ENCODE measurements around the gene ATP7B. TPM values are rescaled to one million over a fixed set of nuclear protein-coding genes. Genes with fewer than 3 reads are reported as not detected.

Gene ATP7B
- total RNA-seq, 4 donors from 2014 or later: 4.6 to 12.1 (median 9.4) TPM

DNA sequence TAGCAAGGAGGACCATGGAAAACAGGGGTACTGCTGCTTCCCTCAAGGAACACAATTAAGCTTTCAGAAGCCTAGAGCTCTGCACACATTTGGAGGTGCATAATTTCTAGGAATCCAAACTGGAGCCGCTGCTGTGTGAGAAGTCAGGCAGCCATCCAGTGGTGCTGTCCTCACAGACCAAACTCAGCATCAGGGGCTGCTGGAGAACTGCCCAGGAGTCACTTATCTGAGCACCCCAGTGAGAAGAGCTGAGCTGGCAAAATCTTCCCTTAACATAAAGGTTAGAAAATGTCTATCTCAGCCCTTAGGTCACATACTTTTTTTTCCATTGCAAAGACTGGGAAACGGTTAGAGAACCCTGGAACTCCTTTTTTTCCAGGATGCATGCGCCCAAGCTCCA is 72.8 kb downstream of the ATP7B start:
- TF ChIP-seq, protein P1, sequence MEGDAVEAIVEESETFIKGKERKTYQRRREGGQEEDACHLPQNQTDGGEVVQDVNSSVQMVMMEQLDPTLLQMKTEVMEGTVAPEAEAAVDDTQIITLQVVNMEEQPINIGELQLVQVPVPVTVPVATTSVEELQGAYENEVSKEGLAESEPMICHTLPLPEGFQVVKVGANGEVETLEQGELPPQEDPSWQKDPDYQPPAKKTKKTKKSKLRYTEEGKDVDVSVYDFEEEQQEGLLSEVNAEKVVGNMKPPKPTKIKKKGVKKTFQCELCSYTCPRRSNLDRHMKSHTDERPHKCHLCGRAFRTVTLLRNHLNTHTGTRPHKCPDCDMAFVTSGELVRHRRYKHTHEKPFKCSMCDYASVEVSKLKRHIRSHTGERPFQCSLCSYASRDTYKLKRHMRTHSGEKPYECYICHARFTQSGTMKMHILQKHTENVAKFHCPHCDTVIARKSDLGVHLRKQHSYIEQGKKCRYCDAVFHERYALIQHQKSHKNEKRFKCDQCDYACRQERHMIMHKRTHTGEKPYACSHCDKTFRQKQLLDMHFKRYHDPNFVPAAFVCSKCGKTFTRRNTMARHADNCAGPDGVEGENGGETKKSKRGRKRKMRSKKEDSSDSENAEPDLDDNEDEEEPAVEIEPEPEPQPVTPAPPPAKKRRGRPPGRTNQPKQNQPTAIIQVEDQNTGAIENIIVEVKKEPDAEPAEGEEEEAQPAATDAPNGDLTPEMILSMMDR (IDR thresholded peaks at IDR 0.05; ENCODE audit: low read depth): no peak

DNA sequence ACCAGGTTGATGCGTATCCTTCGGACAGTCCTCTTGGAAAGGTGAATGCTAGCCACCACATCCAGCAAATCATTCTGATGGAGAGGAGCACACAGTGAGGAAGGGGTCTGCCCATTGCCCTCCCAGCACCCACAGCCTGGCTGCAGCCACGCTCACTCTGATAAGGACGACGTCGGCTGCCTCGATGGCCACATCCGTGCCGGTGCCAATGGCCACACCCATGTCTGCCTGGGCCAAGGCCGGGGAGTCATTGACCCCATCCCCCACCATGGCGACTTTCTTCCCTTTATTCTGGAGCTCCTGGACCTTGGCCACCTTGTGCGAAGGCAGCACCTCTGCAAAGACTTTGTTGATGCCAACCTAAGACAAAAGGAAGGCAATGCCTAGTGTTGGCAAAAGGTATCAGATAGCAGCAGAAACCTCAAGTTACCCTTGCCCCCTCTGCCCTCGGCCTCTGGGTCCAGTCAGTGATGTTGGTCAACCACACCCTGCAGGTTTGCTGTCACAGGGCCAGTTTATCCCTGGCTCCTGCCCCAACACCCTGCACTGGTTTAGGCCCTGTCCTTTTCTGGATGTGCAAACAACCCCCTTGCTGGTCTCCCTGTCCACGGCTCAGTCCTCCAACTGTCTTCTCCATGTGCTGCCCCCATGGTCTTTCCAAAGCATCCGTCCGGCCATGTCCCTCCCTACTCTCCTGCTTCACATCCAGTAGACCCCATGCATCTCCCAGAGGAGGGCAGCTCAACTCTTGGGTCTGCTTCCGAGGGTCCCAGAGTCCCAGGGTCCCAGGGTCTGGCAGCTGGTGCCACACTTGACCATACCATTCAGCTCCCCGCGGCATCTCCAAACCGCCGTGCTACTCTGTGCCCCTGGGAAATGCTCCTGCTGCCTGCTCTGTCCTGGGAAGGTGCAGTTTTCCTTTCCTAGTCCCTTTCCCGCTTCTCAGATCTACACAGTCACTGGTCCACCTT is 73.6 kb downstream of the ATP7B start:
- TF ChIP-seq, protein P1 (IDR thresholded peaks at IDR 0.05; ENCODE audit: low read depth): no peak

DNA sequence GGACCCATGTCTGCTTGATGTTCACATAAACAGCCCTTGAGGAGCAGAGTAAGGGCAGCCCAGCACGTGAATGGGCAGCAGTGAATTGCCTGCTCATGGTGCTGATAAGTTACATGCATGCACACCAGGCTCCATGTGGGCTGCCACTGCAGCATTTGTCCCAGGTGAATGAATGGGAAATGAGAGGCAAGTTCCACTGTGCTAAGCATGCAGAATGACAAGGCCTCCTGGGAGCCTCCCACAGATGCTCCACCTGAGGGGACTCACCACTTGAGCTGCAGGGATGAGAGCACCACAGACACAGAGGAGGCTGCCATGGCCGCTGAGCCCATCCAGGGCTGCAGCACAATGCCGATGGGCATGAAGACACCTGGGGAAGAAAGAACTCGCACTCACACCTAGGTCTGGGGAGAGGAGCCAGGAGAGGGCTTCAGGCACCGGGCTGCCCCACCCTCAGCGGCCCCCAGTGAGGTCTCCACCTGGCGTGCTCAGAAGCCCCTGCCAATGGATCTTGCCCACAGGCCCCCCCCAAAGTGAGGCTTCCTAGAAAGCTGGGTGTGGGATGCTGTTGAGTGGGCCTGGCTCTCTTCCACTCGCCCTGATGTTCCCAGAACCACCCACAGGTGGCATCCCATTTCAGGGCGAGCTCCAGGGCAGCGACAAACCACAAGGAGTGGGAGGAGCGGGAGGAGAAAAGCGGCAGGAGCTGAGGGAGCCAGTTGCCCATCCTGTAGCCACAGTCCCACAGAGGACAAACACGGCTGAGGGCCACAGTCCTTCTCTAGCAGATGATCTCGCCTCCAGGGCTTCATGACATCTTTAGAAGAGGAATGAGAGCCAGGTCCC is 75.7 kb downstream of the ATP7B start:
- TF ChIP-seq, protein P1 (IDR thresholded peaks at IDR 0.05; ENCODE audit: low read depth): no peak

DNA sequence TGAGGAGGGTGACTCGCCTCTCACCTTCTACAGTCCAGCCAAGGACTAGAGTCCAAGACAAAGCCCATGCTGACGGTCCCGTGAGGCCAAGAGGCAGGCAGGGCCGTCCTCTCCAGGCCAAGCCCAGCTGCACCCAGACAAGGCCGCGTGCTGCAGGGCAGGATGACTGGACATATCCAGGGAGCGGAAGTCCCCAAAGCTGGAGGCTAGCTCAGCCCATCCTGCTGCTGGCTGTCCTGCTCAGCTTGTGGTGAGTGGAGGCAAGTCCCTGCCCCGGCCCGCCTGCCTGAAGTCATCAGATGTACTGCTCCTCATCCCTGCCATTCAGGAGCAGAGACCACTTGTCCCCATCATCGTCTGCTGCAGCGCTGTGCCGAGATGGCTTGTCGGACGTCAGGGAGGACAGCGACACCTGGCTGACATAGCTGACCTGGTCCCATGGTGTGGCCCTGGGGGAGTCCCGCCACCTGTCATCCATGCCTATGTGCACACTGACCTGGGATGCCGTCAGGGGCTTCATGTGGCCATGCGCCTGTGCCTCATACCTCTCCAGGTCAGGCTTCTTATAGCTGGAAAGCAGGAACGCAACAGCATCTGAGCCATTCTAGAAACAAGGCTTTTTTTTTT is 76.7 kb downstream of the ATP7B start:
- TF ChIP-seq, protein P1 (IDR thresholded peaks at IDR 0.05; ENCODE audit: low read depth): no peak

DNA sequence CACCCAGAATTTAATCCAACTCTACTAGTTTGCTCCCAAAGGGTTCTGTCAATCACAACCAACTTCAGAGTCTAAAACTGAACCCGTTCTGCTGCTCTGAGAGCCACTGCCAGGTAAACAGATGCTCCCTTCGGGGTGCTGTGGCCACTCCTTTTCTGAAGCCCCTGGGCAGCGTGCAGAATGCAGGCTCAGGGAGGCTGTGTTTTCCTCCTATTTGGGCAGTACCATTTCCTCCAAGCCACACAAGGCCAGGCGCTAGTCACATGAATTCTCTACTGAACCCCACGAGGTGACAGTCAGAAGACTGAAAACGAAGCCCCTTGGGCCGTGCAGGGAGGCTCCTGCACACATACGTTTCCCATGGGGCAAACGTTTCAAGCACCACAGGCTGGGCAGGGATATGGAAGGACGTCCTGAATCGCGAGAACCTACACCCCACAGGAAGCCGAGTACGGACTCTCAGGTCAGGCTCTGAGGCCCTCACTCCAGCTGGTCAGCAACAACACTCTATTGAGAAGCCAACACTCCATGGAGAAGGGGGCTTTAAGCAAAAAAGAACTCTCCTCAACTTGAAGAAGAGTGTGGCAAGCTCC is 77.7 kb downstream of the ATP7B start:
- TF ChIP-seq, protein P1 (IDR thresholded peaks at IDR 0.05; ENCODE audit: low read depth): no peak

DNA sequence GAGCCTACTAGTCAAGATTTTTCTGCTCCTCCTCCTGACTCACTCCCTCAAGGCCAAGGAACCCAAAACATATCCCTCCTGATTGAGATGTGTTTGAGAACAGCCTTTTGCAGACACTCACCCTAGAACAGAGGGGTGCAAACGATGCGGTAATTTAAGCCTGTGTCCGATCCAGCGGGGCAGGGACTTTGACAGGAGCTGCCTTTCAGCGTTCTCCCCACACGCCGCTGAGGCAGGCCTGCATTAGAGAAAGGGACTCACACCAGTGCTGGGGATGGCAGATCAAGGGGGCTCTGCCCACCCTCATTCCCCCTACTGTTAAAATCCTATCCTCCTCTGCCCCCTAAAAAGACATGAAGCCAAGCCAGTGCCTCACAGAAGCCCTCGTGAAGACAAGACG is 79.0 kb downstream of the ATP7B start:
- TF ChIP-seq, protein P1 (IDR thresholded peaks at IDR 0.05; ENCODE audit: low read depth): no peak
